ENCODE measurements around the gene PRKAG2.

DNA sequence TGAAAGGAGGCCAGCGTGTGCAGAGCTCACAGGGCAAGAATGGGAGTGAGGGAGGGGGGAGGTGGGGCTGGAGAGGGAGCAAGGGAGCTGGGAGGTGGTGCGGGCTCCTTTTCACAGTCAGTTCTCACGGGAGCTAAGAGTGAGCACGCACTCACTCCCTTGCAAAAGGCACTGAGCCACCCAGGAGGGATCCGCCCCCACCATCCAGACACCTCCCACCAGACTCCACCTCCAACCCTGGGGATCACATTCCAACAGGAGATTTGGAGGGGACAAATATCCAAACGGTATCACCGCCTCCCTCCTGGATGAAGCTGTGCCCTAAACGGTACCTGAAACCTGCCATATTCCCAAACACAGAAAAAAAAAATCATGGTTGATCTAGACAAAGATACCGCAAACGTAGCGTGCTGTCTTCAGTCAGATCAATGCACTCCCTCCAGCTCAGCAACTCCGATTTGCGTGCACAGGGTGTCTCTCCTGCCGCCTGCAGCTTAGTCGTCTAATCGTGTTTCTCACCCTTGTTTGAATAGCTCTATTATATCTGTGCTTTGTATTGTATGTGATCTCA lies 20.3 kb upstream of the PRKAG2 start:
- TF ChIP-seq POLR2A (IDR thresholded peaks at IDR 0.05; ENCODE audit: insufficient read depth in 1 of 2, low read depth in 2 of 2, low read length in 2 of 2) = no peak
- TF ChIP-seq, protein P1, sequence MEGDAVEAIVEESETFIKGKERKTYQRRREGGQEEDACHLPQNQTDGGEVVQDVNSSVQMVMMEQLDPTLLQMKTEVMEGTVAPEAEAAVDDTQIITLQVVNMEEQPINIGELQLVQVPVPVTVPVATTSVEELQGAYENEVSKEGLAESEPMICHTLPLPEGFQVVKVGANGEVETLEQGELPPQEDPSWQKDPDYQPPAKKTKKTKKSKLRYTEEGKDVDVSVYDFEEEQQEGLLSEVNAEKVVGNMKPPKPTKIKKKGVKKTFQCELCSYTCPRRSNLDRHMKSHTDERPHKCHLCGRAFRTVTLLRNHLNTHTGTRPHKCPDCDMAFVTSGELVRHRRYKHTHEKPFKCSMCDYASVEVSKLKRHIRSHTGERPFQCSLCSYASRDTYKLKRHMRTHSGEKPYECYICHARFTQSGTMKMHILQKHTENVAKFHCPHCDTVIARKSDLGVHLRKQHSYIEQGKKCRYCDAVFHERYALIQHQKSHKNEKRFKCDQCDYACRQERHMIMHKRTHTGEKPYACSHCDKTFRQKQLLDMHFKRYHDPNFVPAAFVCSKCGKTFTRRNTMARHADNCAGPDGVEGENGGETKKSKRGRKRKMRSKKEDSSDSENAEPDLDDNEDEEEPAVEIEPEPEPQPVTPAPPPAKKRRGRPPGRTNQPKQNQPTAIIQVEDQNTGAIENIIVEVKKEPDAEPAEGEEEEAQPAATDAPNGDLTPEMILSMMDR (CRISPR knock-in tag; IDR thresholded peaks at IDR 0.05) = no peak
